HCT116 (cell line): ENCODE data around the gene IGSF21. TPM values are rescaled to one million over a fixed set of nuclear protein-coding genes. Genes with fewer than 3 reads are reported as not detected.

Experiments
- ATAC-seq: fragments of 200-7000 bp; cut with Tn5 transposase; 2 replicates; pipeline ENCODE4 v1.9.1; 2020; ENCODE audit warnings: mild to moderate bottlenecking, moderate library complexity
- BruUV-seq: library from RNA; stranded (reverse); fragments of 400-500 nt; replicated peaks from 2 replicates; lab custom pipeline; 2021; lab: Mats Ljungman, UMichigan
- CTCF ChIA-PET: fragments of 300-600 bp; sonication (Branson Sonifier 250); formaldehyde crosslinking; loops from one replicate; lab custom pipeline; 2021; ENCODE audit warnings: antibody characterized with exemption; lab: Charles Lee
- POLR2A ChIA-PET: fragments of 300-600, 350-600 bp; sonication (Branson Sonifier 250); formaldehyde crosslinking; loops from one replicate; lab custom pipeline; 2021; ENCODE audit warnings: antibody characterized with exemption; lab: Charles Lee
- RAD21 ChIA-PET, 2 experiments: fragments of 300-600 bp; sonication (Branson Sonifier 250); formaldehyde crosslinking; loops; one replicate each; lab custom pipeline; 2023; ENCODE audit warnings: low total read pairs in 2 of 2; ENCODE audit not compliant: uncharacterized antibody in 2 of 2, unreplicated experiment in 2 of 2, low non-redundant PET in 1 of 2; lab: Charles Lee
- DNase-seq: peaks from one replicate; pipeline ENCODE4 v3.0.0-alpha.2; 2010; ENCODE audit warnings: low read depth, low spot score
- H2AFZ ChIP-seq: fragments of 200-600 bp; shearing (Covaris generic), sonication (generic); 2 replicates; pipeline ENCODE4 v1.6.1; 2017; ENCODE audit warnings: low read depth, mixed run types, mixed read lengths, antibody characterized with exemption, low read length; ENCODE audit not compliant: poor library complexity, severe bottlenecking
- H3K27ac ChIP-seq: 2 replicates; pipeline ENCODE4 v1.5.1; 2012; ENCODE audit warnings: low read depth, low read length
- H3K27me3 ChIP-seq: fragments of 200-600 bp; sonication (generic); 2 replicates; pipeline ENCODE4 v1.6.1; 2016; ENCODE audit warnings: mixed run types, low read length, mixed read lengths; ENCODE audit not compliant: insufficient read depth
- H3K36me3 ChIP-seq, 2 experiments: fragments of 200-500 bp in 1 of 2; fragments of 200-600 bp in 1 of 2; sonication (Bioruptor generic) in 1 of 2; sonication (generic) in 1 of 2; 2 replicates each; pipeline versions ENCODE4 v1.5.1 to v1.6.1; 2014 to 2016; ENCODE audit warnings: low read length in 2 of 2, inconsistent platforms in 1 of 2, mixed read lengths in 1 of 2, mixed run types in 1 of 2; ENCODE audit not compliant: insufficient read depth in 2 of 2, control insufficient read depth in 1 of 2
- H3K4me1 ChIP-seq, 2 experiments: fragments of 200-600 bp in 1 of 2; sonication (generic) in 1 of 2; 2 replicates each; pipeline versions ENCODE4 v1.5.1 to v1.6.1; 2012 to 2017; ENCODE audit warnings: low read length in 2 of 2, inconsistent platforms in 1 of 2, mild to moderate bottlenecking in 1 of 2, mixed read lengths in 1 of 2, mixed run types in 1 of 2, moderate library complexity in 1 of 2; ENCODE audit not compliant: insufficient read depth in 2 of 2, control insufficient read depth in 1 of 2
- H3K4me2 ChIP-seq: fragments of 200-600 bp; sonication (generic); 2 replicates; pipeline ENCODE4 v1.6.1; 2017; ENCODE audit warnings: mixed run types, low read length, mixed read lengths
- H3K4me3 ChIP-seq, 2 experiments: fragments of 200-600 bp in 1 of 2; sonication (generic) in 1 of 2; replicated peaks in 1 of 2; 2 replicates each; pipeline ENCODE4 v1.5.1; 2011 to 2016; ENCODE audit warnings: low read length in 2 of 2, control low read depth in 1 of 2, low read depth in 1 of 2, mild to moderate bottlenecking in 1 of 2, mixed read lengths in 1 of 2, mixed run types in 1 of 2
- H3K79me2 ChIP-seq: fragments of 200-600 bp; sonication (generic); 2 replicates; pipeline ENCODE4 v1.6.1; 2017; ENCODE audit warnings: mild to moderate bottlenecking, mixed run types, low read length, moderate library complexity, mixed read lengths; ENCODE audit not compliant: insufficient read depth
- H3K9ac ChIP-seq: fragments of 200-600 bp; sonication (generic); 2 replicates; pipeline ENCODE4 v1.6.1; 2016; ENCODE audit warnings: low read length, mixed read lengths
- H3K9me2 ChIP-seq: fragments of 200-600 bp; sonication (generic), shearing (Covaris generic); 2 replicates; pipeline ENCODE4 v1.6.1; 2017; ENCODE audit warnings: mixed run types, mild to moderate bottlenecking, moderate library complexity; ENCODE audit not compliant: insufficient read depth
- H3K9me3 ChIP-seq, 2 experiments: fragments of 200-500 bp in 1 of 2; fragments of 200-600 bp in 1 of 2; sonication (Bioruptor generic) in 1 of 2; sonication (generic) in 1 of 2; 2 replicates each; pipeline ENCODE4 v1.6.1; 2014 to 2017; ENCODE audit warnings: low read length in 2 of 2, mixed read lengths in 2 of 2, inconsistent platforms in 1 of 2, low read depth in 1 of 2, mild to moderate bottlenecking in 1 of 2, mixed run types in 1 of 2, moderate library complexity in 1 of 2; ENCODE audit not compliant: control insufficient read depth in 1 of 2, insufficient read depth in 1 of 2
- H4K20me1 ChIP-seq: fragments of 200-600 bp; sonication (generic), shearing (Covaris generic); 2 replicates; pipeline ENCODE4 v1.6.1; 2017; ENCODE audit warnings: mixed run types, mild to moderate bottlenecking, moderate library complexity; ENCODE audit not compliant: insufficient read depth
- CBX3 ChIP-seq: IDR thresholded peaks from 2 replicates; pipeline ENCODE4 v1.6.1; 2012; ENCODE audit warnings: low read depth
- EZH2 ChIP-seq: fragments of 200-600 bp; sonication (generic); IDR thresholded peaks from 2 replicates; pipeline ENCODE4 v1.6.1; 2017; ENCODE audit warnings: antibody characterized with exemption, mixed run types
- EZH2phosphoT487 ChIP-seq: fragments of 200-600 bp; IDR thresholded peaks from 2 replicates; pipeline ENCODE4 v1.6.1; 2018; ENCODE audit warnings: antibody characterized with exemption, borderline replicate concordance
- FOSL1 ChIP-seq: IDR thresholded peaks from 2 replicates; pipeline ENCODE4 v1.6.1; 2012; ENCODE audit warnings: low read depth
- JUND ChIP-seq: IDR thresholded peaks from 2 replicates; pipeline ENCODE4 v1.6.1; 2012
- MAX ChIP-seq: IDR thresholded peaks from 2 replicates; pipeline ENCODE4 v1.6.1; 2012
- POLR2A ChIP-seq: IDR thresholded peaks from 2 replicates; pipeline ENCODE4 v1.7.0; 2011; ENCODE audit warnings: borderline replicate concordance; ENCODE audit not compliant: insufficient read depth, insufficient read length; ENCODE audit errors: extremely low read depth
- POLR2AphosphoS5 ChIP-seq: IDR thresholded peaks from 2 replicates; pipeline ENCODE4 v1.6.1; 2011; ENCODE audit warnings: mild to moderate bottlenecking, low read depth, low read length, moderate library complexity
- REST ChIP-seq: IDR thresholded peaks from 2 replicates; pipeline ENCODE4 v1.6.1; 2012; ENCODE audit warnings: low read depth
- SIN3A ChIP-seq: IDR thresholded peaks from 2 replicates; pipeline ENCODE4 v1.6.1; 2012; ENCODE audit warnings: low read depth
- SP1 ChIP-seq: IDR thresholded peaks from 2 replicates; pipeline ENCODE4 v1.6.1; 2012; ENCODE audit warnings: low read depth
- SRF ChIP-seq: IDR thresholded peaks from 2 replicates; pipeline ENCODE4 v1.6.1; 2012; ENCODE audit warnings: low read depth
- YY1 ChIP-seq: IDR thresholded peaks from 2 replicates; pipeline ENCODE4 v1.6.1; 2011; ENCODE audit warnings: low read length, low read depth, moderate library complexity, mild to moderate bottlenecking; ENCODE audit not compliant: insufficient replicate concordance; ENCODE audit errors: extremely low read depth
- ZBTB33 ChIP-seq: IDR thresholded peaks from 2 replicates; pipeline ENCODE4 v1.6.1; 2011; ENCODE audit warnings: mild to moderate bottlenecking, low read length, moderate library complexity; ENCODE audit not compliant: insufficient replicate concordance; ENCODE audit errors: extremely low read depth
- ZFX ChIP-seq: fragments of 450-650 bp; IDR thresholded peaks from 2 replicates; pipeline ENCODE4 v1.6.1; 2017
- ZNF274 ChIP-seq: fragments of 200-500 bp; sonication (Bioruptor generic); IDR thresholded peaks from 2 replicates; pipeline ENCODE4 v1.6.1; 2014; ENCODE audit warnings: mild to moderate bottlenecking, low read depth, low read length, inconsistent platforms
- intact Hi-C: fragments of 100-400 bp; cut with micrococcal nuclease; formaldehyde crosslinking; loops from 2 replicates; pipeline ENCODE4 v1.10.0; 2022
- total RNA-seq: library from RNA; stranded (reverse); gene quantifications from one replicate; pipeline ENCODE4 v1.2.1, GENCODE V29; 2021; ENCODE audit not compliant: unreplicated experiment
- TF ChIP-seq, protein P1 (sequence below): IDR thresholded peaks from 2 replicates; pipeline ENCODE4 v1.6.1; 2012

IGSF21 gene
- total RNA-seq, 1 experiment from 2014 or later, result not detected

- TF ChIP-seq REST (no peak), CBX3 (no peak), ZBTB33 (no peak)
These were observed 156.0 kb downstream of the IGSF21 start (continued) for GRCh38 chr1:18263547-18264120.

DNA sequence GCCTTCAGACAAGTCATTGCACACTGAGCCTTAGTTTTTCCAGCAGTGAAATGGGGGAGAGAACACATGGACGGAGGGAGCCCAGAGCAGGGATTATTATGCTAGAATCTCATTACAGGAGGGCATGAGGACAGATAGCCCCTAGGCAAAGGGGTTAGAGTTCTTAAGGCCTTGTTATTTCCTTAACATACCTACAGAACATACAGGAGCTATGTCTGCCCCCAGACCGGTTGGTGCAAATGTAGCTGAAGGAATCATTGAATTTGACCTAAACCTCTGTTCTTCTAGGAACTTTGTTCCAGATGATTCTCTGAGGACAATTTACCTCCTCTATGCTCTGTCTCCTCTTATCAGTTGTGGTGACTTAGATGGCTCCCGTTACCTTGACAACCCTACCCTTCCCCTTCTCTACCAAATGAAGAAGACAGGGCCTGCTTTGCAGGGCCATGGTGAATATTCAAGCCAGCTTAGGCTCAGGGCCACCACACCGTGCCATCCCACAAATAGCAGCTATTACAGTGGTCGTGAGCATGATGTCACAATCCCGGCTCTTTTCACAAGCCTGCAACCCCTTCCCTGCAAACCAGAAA, 156.9 kb downstream of the IGSF21 start:
- RAD21 ChIA-PET, result no interaction called here
- CTCF ChIA-PET, result interaction anchor here (1.0 kb wide), 1 partner anchor 38 kb away, joined by 3 read pairs; no protein-coding TSS in a partner anchor
- Histone ChIP-seq H3K4me3 (no peak overlapping the region), H3K27me3 (peaks cover 78% of the 10 kb centered on the region), H3K4me1 (no peaks in the 10 kb centered on the region), H2AFZ (no peak overlapping the region), H3K79me2 (no peaks in the 10 kb centered on the region), H3K9me2 (no peaks in the 10 kb centered on the region), H3K9ac (no peak overlapping the region), H3K9me3 (no peaks in the 10 kb centered on the region), H3K27ac (no peak overlapping the region), H4K20me1 (no peaks in the 10 kb centered on the region), H3K36me3 (no peaks in the 10 kb centered on the region), H3K4me2 (no peak overlapping the region)
- DNase-seq (no peak), ATAC-seq (no peak)
- intact Hi-C loops, result no loop called here
- POLR2A ChIA-PET, result no interaction called here
- BruUV-seq, result no TSS peak
- TF ChIP-seq SRF (no peak), ZNF274 (no peak), ZFX (no peak), EZH2 (no peak), SP1 (no peak), JUND (no peak), EZH2phosphoT487 (no peak), MAX (no peak), ZBTB33 (no peak), CBX3 (no peak), POLR2A (no peak), FOSL1 (no peak), POLR2AphosphoS5 (no peak), SIN3A (no peak), YY1 (no peak)
- TF ChIP-seq, protein P1, sequence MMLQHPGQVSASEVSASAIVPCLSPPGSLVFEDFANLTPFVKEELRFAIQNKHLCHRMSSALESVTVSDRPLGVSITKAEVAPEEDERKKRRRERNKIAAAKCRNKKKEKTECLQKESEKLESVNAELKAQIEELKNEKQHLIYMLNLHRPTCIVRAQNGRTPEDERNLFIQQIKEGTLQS, result no peak
